ENCODE data around the gene AP5B1. TPM values are rescaled to one million over a fixed set of nuclear protein-coding genes. Genes with fewer than 3 reads are reported as not detected.

The AP5B1 gene, protein sequence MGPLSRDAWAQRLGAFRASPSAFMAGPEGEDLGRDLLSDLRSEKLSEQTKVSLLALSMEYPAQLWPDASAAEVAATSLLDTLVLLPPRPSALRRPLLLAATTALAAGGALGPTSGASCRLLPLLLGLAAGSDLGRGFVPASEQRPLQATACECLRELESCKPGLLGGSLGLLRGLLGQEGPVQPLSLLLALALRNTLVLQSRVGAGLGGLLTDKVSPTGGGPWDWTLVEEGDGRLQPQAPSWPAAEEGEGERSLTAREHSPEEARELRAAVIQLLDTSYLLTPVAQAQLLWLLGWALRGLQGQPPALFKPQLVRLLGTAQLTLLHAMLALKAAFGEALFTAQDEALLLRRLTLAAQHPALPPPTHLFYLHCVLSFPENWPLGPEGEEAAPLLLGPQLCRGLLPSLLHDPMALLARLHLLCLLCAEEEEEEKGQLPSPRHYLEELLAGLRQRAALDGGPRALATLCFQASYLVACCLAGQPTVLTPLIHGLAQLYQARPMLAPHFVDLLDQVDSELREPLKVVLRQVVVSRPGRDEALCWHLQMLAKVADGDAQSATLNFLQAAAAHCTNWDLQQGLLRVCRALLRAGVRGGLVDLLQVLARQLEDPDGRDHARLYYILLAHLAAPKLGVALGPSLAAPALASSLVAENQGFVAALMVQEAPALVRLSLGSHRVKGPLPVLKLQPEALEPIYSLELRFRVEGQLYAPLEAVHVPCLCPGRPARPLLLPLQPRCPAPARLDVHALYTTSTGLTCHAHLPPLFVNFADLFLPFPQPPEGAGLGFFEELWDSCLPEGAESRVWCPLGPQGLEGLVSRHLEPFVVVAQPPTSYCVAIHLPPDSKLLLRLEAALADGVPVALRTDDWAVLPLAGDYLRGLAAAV
- total RNA-seq (10 to 100 TPM; 22.6 to 39.0 TPM), polyA plus RNA-seq (ENCODE audit: insufficient read length in 6 of 6) (1 to 10 TPM; 2.9 to 4.5 (median 3.5) TPM)
- long read RNA-seq, donor 1, full-length matches to known transcripts = 2 of 2 reads
- long read RNA-seq, donor 1, partial matches to known transcripts = 0 of 2 reads
- long read RNA-seq, donor 1, other reads (novel, unspliced or antisense) = 0 of 2 reads
- long read RNA-seq, donor 2, full-length matches to known transcripts = 1 of 1 reads
- long read RNA-seq, donor 2, partial matches to known transcripts = 0 of 1 reads
- long read RNA-seq, donor 2, other reads (novel, unspliced or antisense) = 0 of 1 reads
- long read RNA-seq, donor 3 = 0 reads
- long read RNA-seq, donor 4, full-length matches to known transcripts = 1 of 8 reads
- long read RNA-seq, donor 4, partial matches to known transcripts = 0 of 8 reads
- long read RNA-seq, donor 4, other reads (novel, unspliced or antisense) = 7 of 8 reads
- long read RNA-seq, donor 5, full-length matches to known transcripts = 3 of 3 reads
- long read RNA-seq, donor 5, partial matches to known transcripts = 0 of 3 reads
- long read RNA-seq, donor 5, other reads (novel, unspliced or antisense) = 0 of 3 reads
- long read RNA-seq, donor 6, full-length matches to known transcripts = 1 of 1 reads
- long read RNA-seq, donor 6, partial matches to known transcripts = 0 of 1 reads
- long read RNA-seq, donor 6, other reads (novel, unspliced or antisense) = 0 of 1 reads
- long read RNA-seq, donor 7, full-length matches to known transcripts = 1 of 1 reads
- long read RNA-seq, donor 7, partial matches to known transcripts = 0 of 1 reads
- long read RNA-seq, donor 7, other reads (novel, unspliced or antisense) = 0 of 1 reads
- long read RNA-seq, donor 8, full-length matches to known transcripts = 1 of 1 reads
- long read RNA-seq, donor 8, partial matches to known transcripts = 0 of 1 reads
- long read RNA-seq, donor 8, other reads (novel, unspliced or antisense) = 0 of 1 reads
- long read RNA-seq, donor 9 = 0 reads
- long read RNA-seq, donor 10, partial matches to known transcripts = 0 of 6 reads
- long read RNA-seq, donor 10, other reads (novel, unspliced or antisense) = 6 of 6 reads
- long read RNA-seq, donor 11 = 0 reads
- long read RNA-seq, donor 12, full-length matches to known transcripts = 3 of 3 reads
- long read RNA-seq, donor 12, partial matches to known transcripts = 0 of 3 reads
- long read RNA-seq, donor 12, other reads (novel, unspliced or antisense) = 0 of 3 reads

DNA sequence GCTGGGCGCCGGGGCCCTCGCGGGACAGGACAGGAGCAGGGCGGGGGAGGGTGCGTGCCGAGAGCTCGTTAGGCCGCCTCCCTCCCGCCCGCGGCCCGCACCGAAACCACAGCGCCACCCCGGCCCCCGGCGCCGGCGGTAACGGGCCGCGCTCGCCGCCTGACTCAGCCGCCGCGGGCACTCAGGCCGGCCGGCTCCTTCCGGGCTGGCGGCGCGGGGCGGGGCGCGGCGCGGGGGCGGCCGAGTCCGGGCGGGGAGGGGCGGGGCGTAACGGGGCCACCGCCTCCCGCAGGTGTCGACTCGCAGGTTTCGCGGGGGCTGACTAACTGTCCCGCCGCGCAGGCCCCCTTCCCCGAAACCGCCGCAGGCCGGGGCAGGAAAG is at the start of gene AP5B1:
AP5B1 (minus strand) TSS at position 207 of the 382 bp plus-strand sequence. CDS start 385 bp downstream, outside the sequence.
- TF ChIP-seq, protein P1, sequence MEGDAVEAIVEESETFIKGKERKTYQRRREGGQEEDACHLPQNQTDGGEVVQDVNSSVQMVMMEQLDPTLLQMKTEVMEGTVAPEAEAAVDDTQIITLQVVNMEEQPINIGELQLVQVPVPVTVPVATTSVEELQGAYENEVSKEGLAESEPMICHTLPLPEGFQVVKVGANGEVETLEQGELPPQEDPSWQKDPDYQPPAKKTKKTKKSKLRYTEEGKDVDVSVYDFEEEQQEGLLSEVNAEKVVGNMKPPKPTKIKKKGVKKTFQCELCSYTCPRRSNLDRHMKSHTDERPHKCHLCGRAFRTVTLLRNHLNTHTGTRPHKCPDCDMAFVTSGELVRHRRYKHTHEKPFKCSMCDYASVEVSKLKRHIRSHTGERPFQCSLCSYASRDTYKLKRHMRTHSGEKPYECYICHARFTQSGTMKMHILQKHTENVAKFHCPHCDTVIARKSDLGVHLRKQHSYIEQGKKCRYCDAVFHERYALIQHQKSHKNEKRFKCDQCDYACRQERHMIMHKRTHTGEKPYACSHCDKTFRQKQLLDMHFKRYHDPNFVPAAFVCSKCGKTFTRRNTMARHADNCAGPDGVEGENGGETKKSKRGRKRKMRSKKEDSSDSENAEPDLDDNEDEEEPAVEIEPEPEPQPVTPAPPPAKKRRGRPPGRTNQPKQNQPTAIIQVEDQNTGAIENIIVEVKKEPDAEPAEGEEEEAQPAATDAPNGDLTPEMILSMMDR (IDR thresholded peaks at IDR 0.05) = no peak
- Histone ChIP-seq H3K27me3 (peaks cover 2 to 11% of the 10 kb centered on the region in 2 donors), H3K36me3 (peaks cover 0 to 31% of the 10 kb centered on the region in 2 donors), H3K4me3 (peak within 1 kb of the TSS; percentile 89 to 98), H3K4me1 (peaks cover 6 to 49% of the 10 kb centered on the region in 2 donors), H3K27ac (peak within 1 kb of the TSS; percentile 79 to 97), H3K9me3 (no peaks in the 10 kb centered on the region)
- DNase-seq (peak in 1 of 4 donors; percentile 94), ATAC-seq (peak; percentile 79)
- intact Hi-C loops (cut with DNase I) = no loop called here

DNA sequence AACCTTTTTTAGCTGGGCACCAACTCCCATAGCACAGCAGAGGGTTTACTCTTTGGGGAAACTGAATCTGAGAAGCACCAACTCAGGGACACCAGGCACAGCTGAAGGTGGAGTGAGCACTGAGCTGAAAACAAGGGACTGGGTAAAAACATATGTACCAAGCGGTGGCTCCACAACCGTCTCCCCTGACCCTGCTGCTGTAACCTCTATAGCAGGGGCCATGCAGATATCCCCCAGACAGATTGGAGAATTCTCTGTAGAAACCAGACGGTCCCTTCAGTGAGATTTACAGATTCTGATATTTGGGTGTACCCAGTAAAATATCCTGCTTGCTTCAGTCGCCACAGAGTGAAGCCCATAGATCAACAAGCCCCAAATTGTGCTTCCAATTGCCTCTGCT is 48.7 kb upstream of the AP5B1 start:
- intact Hi-C loops (cut with DNase I) = loop anchor here in 1 of 2 donors (10.0 kb wide), 1 partner anchor 115 kb away; the partner anchor contains the start of gene KAT5
- TF ChIP-seq, protein P1 (IDR thresholded peaks at IDR 0.05) = no peak
- Histone ChIP-seq H3K36me3 (no peaks in the 10 kb centered on the region), H3K27me3 (no peaks in the 10 kb centered on the region), H3K4me1 (peaks cover 0 to 16% of the 10 kb centered on the region in 2 donors), H3K4me3 (no peak overlapping the region), H3K27ac (no peak overlapping the region), H3K9me3 (no peaks in the 10 kb centered on the region)
- no peak for ATAC-seq
- peak in 1 of 4 donors; percentile 2 for DNase-seq

GRCh38 chr11:65826984-65827735 is 46.4 kb upstream of the AP5B1 start:
- H3K27me3 ChIP-seq = no peaks in the 10 kb centered on the region
- H3K36me3 ChIP-seq = no peaks in the 10 kb centered on the region
- DNase-seq (peak in 1 of 4 donors; percentile 12), ATAC-seq (no peak)
- H3K4me3 ChIP-seq = no peak overlapping the region
- intact Hi-C loops (cut with DNase I) = loop anchor here in 1 of 2 donors (10.0 kb wide), 1 partner anchor 112 kb away; the partner anchor contains the start of gene KAT5
- H3K9me3 ChIP-seq = no peaks in the 10 kb centered on the region
- TF ChIP-seq, protein P1 (IDR thresholded peaks at IDR 0.05) = no peak
- no peaks in the 10 kb centered on the region for H3K4me1 ChIP-seq
- H3K27ac ChIP-seq = no peak overlapping the region
